NCI-H2081 treated with DMSO at 0.1 percent for 48 hours (cell line): ENCODE data around the gene ARMC2.
"Not testable (repeated sequence)": the region's sequence is repeated elsewhere in the genome, so short reads cannot be mapped to it uniquely, and the experiment has no call there.

ENCODE experiments used
- DNase-seq: peaks from one replicate; lab custom pipeline; 2025; lab: John Stamatoyannopoulos, UW

Gene ARMC2

DNA sequence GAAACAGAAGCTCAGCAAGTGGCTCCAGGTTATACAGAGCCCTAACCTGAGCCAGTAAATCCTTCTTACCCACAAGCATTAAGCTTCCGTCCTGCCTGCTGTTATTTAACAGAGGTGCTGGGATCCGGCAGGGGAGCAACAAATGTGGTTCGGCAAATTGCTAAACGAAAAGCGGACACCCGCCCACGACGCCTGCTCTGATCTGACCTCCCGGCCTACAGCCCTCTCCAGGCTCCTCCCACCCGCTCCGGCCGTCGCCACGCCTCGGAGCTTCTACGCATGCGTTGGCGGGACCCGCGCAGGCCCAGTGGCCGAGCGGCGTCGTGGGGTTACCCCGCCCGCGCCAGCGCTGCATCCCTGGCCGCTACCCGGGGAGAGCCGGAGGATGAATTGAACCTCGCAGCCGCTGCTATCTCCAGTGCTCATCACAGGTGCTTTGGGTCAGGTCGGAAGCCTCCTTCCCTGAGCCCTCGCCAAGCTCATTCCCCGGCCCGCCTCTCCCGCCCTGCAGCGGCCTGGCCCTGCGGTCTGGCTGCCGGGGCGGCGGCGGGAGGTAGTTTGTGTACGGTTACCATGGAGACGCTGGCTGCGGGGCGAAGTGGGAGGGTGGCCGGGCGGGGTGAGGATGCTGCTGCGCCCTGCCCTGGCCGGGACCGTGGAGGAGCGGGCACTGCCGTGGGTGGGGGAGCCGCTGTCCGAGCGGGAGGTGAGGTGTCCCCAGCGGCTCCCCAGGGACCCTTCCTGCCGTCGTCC is at the start of gene ARMC2:
ARMC2 (plus strand) TSS at position 307 of the 753 bp plus-strand sequence. CDS start 5,846 bp downstream, outside the sequence.
- no peak for DNase-seq

GRCh38 chr6:108798670-108799353 is 49.4 kb upstream of the ARMC2 start:
- DNase-seq: no peak

- no peak for DNase-seq
These were observed 48.9 kb upstream of the ARMC2 start for GRCh38 chr6:108799354-108799717.

DNA sequence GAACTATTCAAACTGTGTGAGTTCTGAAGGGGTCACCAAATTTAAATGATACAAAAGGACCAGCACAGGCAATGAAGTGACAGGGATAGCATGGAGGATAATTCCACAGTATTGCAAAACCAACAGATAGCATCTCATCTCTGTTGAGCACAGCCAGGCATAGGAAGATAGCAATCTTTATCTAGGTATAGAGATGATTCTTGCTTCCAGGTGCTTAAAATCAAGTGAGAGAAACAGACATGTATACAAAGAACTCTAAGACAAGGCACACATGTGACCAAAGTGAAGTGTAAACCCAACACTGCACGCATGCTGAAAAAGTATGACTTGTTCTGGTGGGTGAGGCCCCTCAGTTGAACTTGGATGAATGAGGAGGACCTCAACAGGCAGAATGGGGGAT is 48.4 kb upstream of the ARMC2 start:
- DNase-seq: no peak

GRCh38 chr6:108800427-108800864 is 47.8 kb upstream of the ARMC2 start:
- DNase-seq: no peak

GRCh38 chr6:108801366-108801765 is 46.9 kb upstream of the ARMC2 start:
- no peak for DNase-seq

DNA sequence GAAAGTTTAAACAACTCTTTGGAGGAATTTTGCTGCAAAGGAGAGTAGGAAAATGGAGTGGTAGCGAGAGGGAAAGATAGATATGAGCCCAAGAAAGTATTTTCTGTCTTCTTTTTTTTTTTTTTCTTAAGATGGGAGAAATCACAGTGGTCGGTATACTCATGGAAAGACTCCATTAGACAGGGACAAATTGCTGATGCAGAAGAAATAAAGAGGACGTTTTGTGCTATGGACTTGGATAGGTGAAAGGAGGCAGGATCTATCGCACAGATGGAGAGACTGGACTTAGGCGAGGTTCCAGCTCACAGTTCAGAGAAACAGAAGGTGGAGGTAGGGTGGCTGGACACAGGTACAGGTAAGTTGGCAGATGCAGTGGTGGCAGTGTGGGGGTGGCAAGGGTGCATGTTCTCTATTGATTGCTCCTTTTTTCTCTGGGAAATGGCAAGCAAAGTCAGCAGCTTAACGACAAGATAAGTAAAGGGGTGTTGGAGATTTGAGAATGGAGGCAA is 44.2 kb upstream of the ARMC2 start:
- DNase-seq: no peak

GRCh38 chr6:108804956-108805355 is 43.3 kb upstream of the ARMC2 start:
- no peak for DNase-seq

DNA sequence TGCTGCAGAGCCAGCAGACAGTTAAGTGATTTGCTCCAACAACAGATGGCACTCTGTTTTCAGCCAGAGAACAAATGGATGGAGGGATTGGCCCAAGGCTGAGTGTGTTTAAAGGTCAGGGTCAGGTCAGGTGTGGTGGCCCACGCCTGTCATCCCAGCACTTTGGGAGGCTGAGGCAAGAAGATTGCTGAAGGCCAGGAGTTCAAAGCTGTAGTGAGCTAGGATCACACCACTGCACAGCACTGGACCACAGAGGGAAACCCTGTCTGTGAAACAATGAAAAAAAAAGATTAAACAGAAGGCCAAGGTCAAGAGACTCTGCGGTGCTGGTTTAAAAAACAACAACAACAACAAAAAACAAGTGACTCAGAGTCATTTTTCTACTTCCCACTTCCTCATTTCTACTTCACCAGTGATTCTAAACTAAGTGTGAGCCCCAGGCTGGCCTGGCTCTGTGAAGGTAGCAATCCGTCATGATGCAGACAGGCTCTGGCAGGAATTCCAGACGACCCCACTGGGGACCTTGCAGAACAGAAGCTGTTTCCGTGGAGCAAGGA is 42.5 kb upstream of the ARMC2 start:
- DNase-seq: no peak

DNA sequence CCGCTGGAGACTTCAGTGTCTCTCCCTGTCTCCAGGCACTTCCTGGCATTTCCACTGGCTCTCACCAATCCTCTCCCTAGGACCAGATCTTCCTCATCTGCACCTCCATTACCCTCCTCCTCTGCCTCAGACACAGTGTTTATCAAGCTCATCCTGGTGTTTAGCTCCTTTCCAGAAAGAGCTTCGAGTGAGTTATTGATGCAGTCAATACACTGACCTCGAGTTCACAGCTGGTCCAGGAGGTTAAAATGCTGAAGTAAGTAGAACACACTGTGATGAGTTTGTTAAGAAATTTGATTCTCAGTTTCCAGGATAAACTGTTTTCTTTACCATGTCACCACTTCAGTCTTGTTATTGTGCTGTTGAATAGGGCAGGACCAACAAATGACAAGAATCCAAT is 42.1 kb upstream of the ARMC2 start:
- DNase-seq: no peak

DNA sequence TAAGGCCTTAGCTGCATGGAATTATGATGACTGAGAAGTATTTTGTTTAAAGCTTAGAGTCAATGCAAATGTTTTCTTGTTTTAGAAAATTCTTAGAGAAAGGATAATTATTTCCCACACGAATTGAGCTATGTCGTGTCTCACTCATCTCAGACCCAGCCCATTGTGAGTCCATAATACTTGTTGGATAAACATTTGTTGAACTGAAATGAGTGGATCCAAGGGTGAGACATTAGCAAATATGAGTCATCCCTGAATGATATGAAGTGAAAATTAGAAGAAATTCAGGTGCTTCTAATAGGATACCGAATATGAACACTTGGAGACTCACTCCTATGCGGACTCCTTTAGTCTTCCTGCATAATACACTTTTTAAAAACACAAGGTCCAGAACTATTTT is 41.6 kb upstream of the ARMC2 start:
- DNase-seq: no peak

DNA sequence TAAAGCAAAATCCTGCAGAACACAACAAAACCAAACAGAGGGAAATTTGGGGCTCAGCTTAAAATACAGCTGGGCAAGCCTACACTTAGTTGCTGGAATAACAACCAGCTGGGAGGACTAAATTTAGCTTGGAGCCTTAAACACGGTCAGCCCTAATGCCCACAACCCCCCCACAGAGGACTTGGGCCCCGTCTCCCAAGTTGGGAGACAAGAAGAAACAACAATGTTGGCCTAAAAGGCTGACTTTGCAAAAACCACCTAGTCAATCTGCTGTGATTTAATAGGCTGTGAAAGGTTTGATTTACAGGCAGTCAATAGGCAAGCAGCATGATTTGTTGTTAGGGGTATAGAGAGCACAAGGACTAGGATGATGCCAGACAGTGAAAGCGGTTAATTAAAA is 40.3 kb upstream of the ARMC2 start:
- DNase-seq: no peak

GRCh38 chr6:108809211-108809610 is 39.0 kb upstream of the ARMC2 start:
- DNase-seq: no peak

- no peak for DNase-seq
These were observed 38.1 kb upstream of the ARMC2 start for GRCh38 chr6:108810057-108810643.

DNA sequence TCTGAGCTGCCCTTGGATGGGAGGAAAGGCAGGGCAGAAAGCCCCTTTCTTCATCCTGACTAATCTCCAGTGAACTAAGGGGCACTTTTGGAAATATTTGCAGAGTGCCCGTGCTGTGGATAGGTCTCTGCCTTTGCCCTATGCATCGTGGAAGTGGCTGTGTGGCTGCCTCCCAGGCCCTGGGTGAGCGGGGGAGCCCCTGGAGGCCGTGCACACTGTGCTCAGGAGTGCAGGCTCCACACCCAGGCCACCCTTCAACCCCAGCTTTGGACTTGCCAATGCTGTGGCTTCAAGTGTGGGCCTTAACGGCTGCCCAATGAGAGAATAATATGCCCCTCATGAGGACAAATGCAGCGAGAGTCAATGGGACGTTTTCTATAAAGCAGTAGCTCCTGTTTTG is 36.7 kb upstream of the ARMC2 start:
- DNase-seq: no peak

GRCh38 chr6:108813218-108813617 is 35.0 kb upstream of the ARMC2 start:
- DNase-seq: not testable (repeated sequence)

DNA sequence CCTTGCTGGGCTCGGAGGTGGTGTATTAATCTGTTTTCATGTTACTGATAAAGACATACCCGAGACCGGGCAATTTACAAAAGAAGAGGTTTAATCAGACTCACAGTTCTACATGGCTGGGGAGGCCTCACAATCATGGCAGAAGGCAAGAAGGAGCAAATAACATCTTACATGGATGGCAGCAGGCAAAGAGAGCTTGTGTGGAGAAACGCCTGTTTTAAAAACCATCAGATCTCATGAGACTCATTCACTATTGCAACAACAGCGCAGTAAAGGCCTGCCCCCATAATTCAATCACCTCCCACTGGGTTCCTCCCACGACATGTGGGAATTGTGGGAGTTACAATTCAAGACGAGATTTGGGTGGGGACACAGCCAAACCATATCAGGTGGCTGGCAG is 30.9 kb upstream of the ARMC2 start:
- DNase-seq: not testable (repeated sequence)

DNA sequence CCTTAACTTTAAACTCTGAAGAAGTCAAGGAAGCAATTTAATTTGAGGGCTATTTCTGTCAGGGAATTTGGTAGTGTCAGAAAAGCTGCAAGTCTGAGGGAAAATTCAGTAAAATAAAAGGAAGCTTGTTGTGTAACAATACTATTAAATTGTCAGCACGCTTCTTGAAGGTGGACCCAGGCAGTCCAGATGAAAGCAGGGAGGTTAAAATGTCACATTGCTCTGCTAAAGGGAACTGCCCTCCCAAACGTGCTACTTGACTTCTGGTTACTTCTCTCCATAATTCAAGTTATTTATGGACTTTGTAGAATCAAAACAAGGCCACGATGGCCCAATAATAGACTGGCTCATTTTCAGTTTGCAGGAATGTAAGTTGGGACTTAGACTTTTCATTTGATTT is 28.2 kb upstream of the ARMC2 start:
- DNase-seq: no peak

GRCh38 chr6:108822401-108822800 is 25.8 kb upstream of the ARMC2 start:
- DNase-seq: no peak

DNA sequence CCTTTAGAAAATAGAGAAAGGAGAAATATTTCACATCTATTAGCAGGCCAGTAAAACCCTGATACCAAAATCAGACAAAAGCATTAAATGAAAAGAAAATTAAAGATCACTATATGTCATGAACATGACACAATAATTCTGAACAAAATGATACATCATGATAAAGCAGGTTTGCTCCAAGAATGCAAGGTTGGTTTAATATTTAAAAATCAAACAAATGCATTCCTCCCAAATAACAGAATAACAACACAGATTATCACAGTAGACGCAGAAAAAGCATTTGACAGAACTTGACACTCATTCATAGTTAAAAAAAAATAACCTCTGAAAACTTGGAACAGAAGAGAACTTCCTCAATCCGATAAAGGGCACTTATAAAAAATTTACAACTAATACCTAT is 22.9 kb upstream of the ARMC2 start:
- DNase-seq: no peak

GRCh38 chr6:108831104-108831503 is 17.1 kb upstream of the ARMC2 start:
- DNase-seq: no peak

DNA sequence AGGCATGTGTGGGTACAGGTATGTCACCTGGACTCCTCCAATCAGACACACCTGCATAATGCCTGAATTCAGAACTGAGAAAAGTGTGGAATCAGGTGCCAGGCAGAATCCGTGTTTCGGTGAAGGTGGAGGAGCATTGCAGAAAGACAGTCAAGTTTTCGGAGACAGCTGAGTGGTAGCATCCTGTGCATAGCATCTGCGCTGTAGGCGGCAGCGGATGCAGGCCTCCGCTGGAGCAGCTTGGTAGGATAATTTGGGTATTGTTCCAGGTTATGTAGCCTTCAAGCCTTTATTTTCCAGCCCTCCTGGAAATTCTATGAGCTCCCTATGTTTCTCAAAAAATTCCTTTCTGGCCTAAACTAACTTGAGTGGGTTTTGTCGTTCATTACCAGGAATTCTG is 15.5 kb upstream of the ARMC2 start:
- DNase-seq: no peak
